IMR-90 (cell line): ENCODE results near the gene TSEN34. TPM values are rescaled to one million over a fixed set of nuclear protein-coding genes. Genes with fewer than 3 reads are reported as not detected.

Source experiments
- ATAC-seq: fragments of 200-7000 bp; cut with Tn5 transposase; 2 replicates; pipeline ENCODE4 v1.9.1; 2020; ENCODE audit warnings: low read depth, mild to moderate bottlenecking, moderate library complexity
- BruUV-seq: library from RNA; stranded (reverse); fragments of 400-500 nt; replicated peaks from 2 replicates; lab custom pipeline; 2021; lab: Mats Ljungman, UMichigan
- CTCF ChIA-PET: fragments of 300-600 bp; formaldehyde crosslinking; extraction: SDS; loops from one replicate; lab custom pipeline; 2021; ENCODE audit warnings: antibody characterized with exemption; lab: Yijun Ruan, JAX
- POLR2A ChIA-PET: fragments of 300-600 bp; sonication (Branson Sonifier 250); formaldehyde crosslinking; loops from one replicate; lab custom pipeline; 2022; ENCODE audit warnings: antibody characterized with exemption; ENCODE audit not compliant: unreplicated experiment; lab: Charles Lee
- DNase-seq: peaks from one replicate; pipeline ENCODE4 v3.0.0; 2013
- H2AFZ ChIP-seq: replicated peaks from 2 replicates; pipeline ENCODE3; 2013; ENCODE audit warnings: low read length, mild to moderate bottlenecking; ENCODE audit not compliant: poor library complexity
- H2AK5ac ChIP-seq: 2 replicates; pipeline ENCODE4 v1.6.1; 2013; ENCODE audit warnings: low read depth, low read length, inconsistent platforms
- H2AK9ac ChIP-seq: replicated peaks from 2 replicates; pipeline ENCODE3; 2013; ENCODE audit warnings: mild to moderate bottlenecking, low read depth, low read length, moderate library complexity; ENCODE audit not compliant: poor library complexity
- H2BK120ac ChIP-seq: 2 replicates; pipeline ENCODE4 v1.6.1; 2013; ENCODE audit warnings: low read depth, low read length, inconsistent platforms
- H2BK15ac ChIP-seq: 3 replicates; pipeline ENCODE4 v1.6.1; 2013; ENCODE audit warnings: low read depth, low read length, inconsistent platforms
- H2BK20ac ChIP-seq: 2 replicates; pipeline ENCODE4 v1.6.1; 2013; ENCODE audit warnings: low read depth, mild to moderate bottlenecking, inconsistent platforms, low read length, moderate library complexity
- H2BK5ac ChIP-seq: 2 replicates; pipeline ENCODE4 v1.6.1; 2013; ENCODE audit warnings: mild to moderate bottlenecking, low read depth, low read length, inconsistent platforms; ENCODE audit not compliant: poor library complexity, severe bottlenecking
- H3K14ac ChIP-seq: replicated peaks from 2 replicates; pipeline ENCODE4 v1.6.1; 2013; ENCODE audit warnings: low read depth, low read length, inconsistent platforms
- H3K18ac ChIP-seq: 2 replicates; pipeline ENCODE4 v1.6.1; 2013; ENCODE audit warnings: low read depth, low read length, control low read depth
- H3K23ac ChIP-seq: 2 replicates; pipeline ENCODE4 v1.6.1; 2013; ENCODE audit warnings: low read depth, low read length, inconsistent platforms
- H3K27ac ChIP-seq: 2 replicates; pipeline ENCODE4 v1.5.1; 2013; ENCODE audit warnings: mild to moderate bottlenecking, control low read depth, low read length; ENCODE audit not compliant: insufficient read depth
- H3K27me3 ChIP-seq: 2 replicates; pipeline ENCODE4 v1.6.1; 2013; ENCODE audit warnings: low read length; ENCODE audit not compliant: control insufficient read depth, insufficient read depth
- H3K36me3 ChIP-seq: 2 replicates; pipeline ENCODE4 v1.6.1; 2013; ENCODE audit warnings: low read length, mixed read lengths; ENCODE audit not compliant: control insufficient read depth, insufficient read depth
- H3K4ac ChIP-seq: 2 replicates; pipeline ENCODE4 v1.6.1; 2013; ENCODE audit warnings: low read depth, low read length, inconsistent platforms
- H3K4me1 ChIP-seq: 2 replicates; pipeline ENCODE4 v1.6.1; 2013; ENCODE audit warnings: low read length, mixed read lengths; ENCODE audit not compliant: control insufficient read depth, insufficient read depth
- H3K4me2 ChIP-seq: 2 replicates; pipeline ENCODE4 v1.6.1; 2013; ENCODE audit warnings: low read depth, mild to moderate bottlenecking, control low read depth, low read length, moderate library complexity
- H3K4me3 ChIP-seq: 2 replicates; pipeline ENCODE4 v1.5.1; 2013; ENCODE audit warnings: low read depth, mild to moderate bottlenecking, control low read depth, low read length, moderate library complexity; ENCODE audit not compliant: insufficient read depth
- H3K56ac ChIP-seq: 2 replicates; pipeline ENCODE4 v1.6.1; 2013; ENCODE audit warnings: low read length, inconsistent platforms; ENCODE audit not compliant: insufficient read depth; ENCODE audit errors: extremely low read depth
- H3K79me1 ChIP-seq, 2 experiments: 2 replicates each; pipeline ENCODE4 v1.6.1; 2013; ENCODE audit warnings: low read length in 2 of 2, inconsistent platforms in 1 of 2, low read depth in 1 of 2
- H3K9ac ChIP-seq: 2 replicates; pipeline ENCODE4 v1.6.1; 2013; ENCODE audit warnings: low read depth, low read length, control low read depth
- H3K9me1 ChIP-seq: 2 replicates; pipeline ENCODE4 v1.6.1; 2013; ENCODE audit warnings: low read length, inconsistent platforms; ENCODE audit not compliant: insufficient read depth
- H3K9me3 ChIP-seq: 2 replicates; pipeline ENCODE4 v1.6.1; 2013; ENCODE audit warnings: low read length; ENCODE audit not compliant: control insufficient read depth, insufficient read depth
- H4K20me1 ChIP-seq: 2 replicates; pipeline ENCODE4 v1.6.1; 2013; ENCODE audit warnings: low read length, inconsistent platforms; ENCODE audit not compliant: insufficient read depth
- H4K5ac ChIP-seq: 2 replicates; pipeline ENCODE4 v1.6.1; 2013; ENCODE audit warnings: mild to moderate bottlenecking, low read depth, low read length, control low read depth
- H4K8ac ChIP-seq, 2 experiments: 2 replicates each; pipeline ENCODE4 v1.6.1; 2013; ENCODE audit warnings: low read depth in 2 of 2, low read length in 2 of 2, control low read depth in 1 of 2, inconsistent platforms in 1 of 2
- H4K91ac ChIP-seq: 2 replicates; pipeline ENCODE4 v1.6.1; 2013; ENCODE audit warnings: low read depth, low read length, inconsistent platforms; ENCODE audit not compliant: insufficient read depth
- FOS ChIP-seq: fragments of 150-350 bp; IDR thresholded peaks from 2 replicates; pipeline ENCODE4 v1.6.1; 2016; ENCODE audit warnings: low read depth, low read length
- MAFK ChIP-seq: IDR thresholded peaks from 2 replicates; pipeline ENCODE4 v1.6.1; 2012; ENCODE audit warnings: low read depth, low read length, improper control_type of control experiment
- WGBS, 2 experiments: methylation state at CpG; one replicate each; pipeline versions ENCODE4 v1.1.5 to v1.1.7; 2013; ENCODE audit warnings: missing lambda C conversion rate in 2 of 2; ENCODE audit not compliant: insufficient read length in 1 of 2; ENCODE audit errors: extremely low coverage in 2 of 2; 5-methylcytosine and 5-hydroxymethylcytosine counted together
- dilution Hi-C: fragments of 300-500 bp; cut with HindIII; formaldehyde crosslinking; loops from one replicate; pipeline ENCODE4 v1.14.3; 2018; ENCODE audit warnings: low sequenced_read_pairs; ENCODE audit not compliant: unreplicated experiment
- in situ Hi-C: fragments of 300-500 bp; cut with MboI; formaldehyde crosslinking; loops from 3 replicates; pipeline ENCODE4 v1.14.3; 2019; ENCODE audit warnings: low sequenced_read_pairs, inconsistent platforms, mixed read lengths
- intact Hi-C: fragments of 100-400 bp; cut with micrococcal nuclease; formaldehyde crosslinking; loops from 2 replicates; pipeline ENCODE4 v1.10.0; 2022
- polyA plus RNA-seq, 3 experiments: library from polyadenylated mRNA; depleted of rRNA; stranded (reverse); fragments of >200 nt; gene quantifications; 2 replicates each; pipeline ENCODE4 v1.2.3, GENCODE V29; 2012; ENCODE audit warnings: low replicate concordance in 1 of 3
- total RNA-seq: library from RNA; depleted of rRNA; stranded (reverse); fragments of >200 nt; gene quantifications from 2 replicates; pipeline ENCODE4 v1.2.3, GENCODE V29; 2012

TSEN34 gene
- total and polyA plus RNA-seq, 2 of the 4 experiments (the other 2 are of a cell fraction) = 32.1 to 69.4 TPM

- no peak overlapping the region for H2AK9ac ChIP-seq
- H2BK15ac ChIP-seq = no peak overlapping the region
- no peak overlapping the region for H3K27ac ChIP-seq
- no peak overlapping the region for H3K4ac ChIP-seq
- ChIA-PET CTCF (no interaction called here), POLR2A (no interaction called here)
- no peak overlapping the region for H3K23ac ChIP-seq
- H3K79me1 ChIP-seq = peaks cover 20 to 26% of the 10 kb centered on the region in 2 experiments
- no peaks in the 10 kb centered on the region for H3K9me1 ChIP-seq
- H3K9me3 ChIP-seq = no peaks in the 10 kb centered on the region
- DNase-seq = peak; percentile 28
- no peak overlapping the region for H2BK120ac ChIP-seq
- no peak overlapping the region for H2AFZ ChIP-seq
- no peak overlapping the region for H3K4me3 ChIP-seq
- H2BK5ac ChIP-seq = no peak overlapping the region
- H3K4me2 ChIP-seq = no peak overlapping the region
- H3K56ac ChIP-seq = no peak overlapping the region
- H4K20me1 ChIP-seq = peaks cover 17% of the 10 kb centered on the region
- no peak for TF ChIP-seq MAFK
- no peak for TF ChIP-seq FOS
- in situ Hi-C loops (loop anchor here (25.0 kb wide), 1 partner anchor 1515 kb away; the partner anchor contains the start of gene U2AF2), intact Hi-C loops (no loop called here), dilution Hi-C loops (no loop called here)
- H2BK20ac ChIP-seq = no peak overlapping the region
- no peak overlapping the region for H4K5ac ChIP-seq
- no peak overlapping the region for H3K9ac ChIP-seq
- no peak overlapping the region for H3K18ac ChIP-seq
- BruUV-seq = no TSS peak
- no peaks in the 10 kb centered on the region for H3K4me1 ChIP-seq
- H4K8ac ChIP-seq = no peak overlapping the region
- H3K27me3 ChIP-seq = no peaks in the 10 kb centered on the region
- H4K91ac ChIP-seq = no peak overlapping the region
- H3K14ac ChIP-seq = no peak overlapping the region
- WGBS, 2 experiments = no CpG with 5 or more reads among the region's 3 CpGs
- H2AK5ac ChIP-seq = no peak overlapping the region
- ATAC-seq = peak; percentile 50
- peaks cover 89% of the 10 kb centered on the region for H3K36me3 ChIP-seq
Observed at GRCh38 chr19:54147676-54148075, 43.4 kb upstream of the TSEN34 start.
